SW 1271 (cell line): ENCODE results near the gene LSP1.
"Not testable (repeated sequence)": the region's sequence is repeated elsewhere in the genome, so short reads cannot be mapped to it uniquely, and the experiment has no call there.

Source experiments
- DNase-seq, 2 experiments: peaks; one replicate each; lab custom pipeline; 2025; lab: John Stamatoyannopoulos, UW

Gene LSP1

GRCh38 chr11:1864831-1865665, 12.2 kb downstream of the LSP1 start:
- DNase-seq: no peak

- no peak for DNase-seq
Measured at GRCh38 chr11:1866226-1866625, 13.3 kb downstream of the LSP1 start.

GRCh38 chr11:1866776-1867175, 13.9 kb downstream of the LSP1 start:
- DNase-seq: no peak

- no peak for DNase-seq
Measured at GRCh38 chr11:1867381-1867780, 14.5 kb downstream of the LSP1 start.

GRCh38 chr11:1868056-1868635, 15.3 kb downstream of the LSP1 start:
- DNase-seq: no peak

- DNase-seq: no peak
Measured at GRCh38 chr11:1868636-1869291, 15.9 kb downstream of the LSP1 start.

- no peak for DNase-seq
Measured at GRCh38 chr11:1869427-1870325, 16.8 kb downstream of the LSP1 start.

GRCh38 chr11:1870326-1870696, 17.4 kb downstream of the LSP1 start:
- DNase-seq: no peak

DNA sequence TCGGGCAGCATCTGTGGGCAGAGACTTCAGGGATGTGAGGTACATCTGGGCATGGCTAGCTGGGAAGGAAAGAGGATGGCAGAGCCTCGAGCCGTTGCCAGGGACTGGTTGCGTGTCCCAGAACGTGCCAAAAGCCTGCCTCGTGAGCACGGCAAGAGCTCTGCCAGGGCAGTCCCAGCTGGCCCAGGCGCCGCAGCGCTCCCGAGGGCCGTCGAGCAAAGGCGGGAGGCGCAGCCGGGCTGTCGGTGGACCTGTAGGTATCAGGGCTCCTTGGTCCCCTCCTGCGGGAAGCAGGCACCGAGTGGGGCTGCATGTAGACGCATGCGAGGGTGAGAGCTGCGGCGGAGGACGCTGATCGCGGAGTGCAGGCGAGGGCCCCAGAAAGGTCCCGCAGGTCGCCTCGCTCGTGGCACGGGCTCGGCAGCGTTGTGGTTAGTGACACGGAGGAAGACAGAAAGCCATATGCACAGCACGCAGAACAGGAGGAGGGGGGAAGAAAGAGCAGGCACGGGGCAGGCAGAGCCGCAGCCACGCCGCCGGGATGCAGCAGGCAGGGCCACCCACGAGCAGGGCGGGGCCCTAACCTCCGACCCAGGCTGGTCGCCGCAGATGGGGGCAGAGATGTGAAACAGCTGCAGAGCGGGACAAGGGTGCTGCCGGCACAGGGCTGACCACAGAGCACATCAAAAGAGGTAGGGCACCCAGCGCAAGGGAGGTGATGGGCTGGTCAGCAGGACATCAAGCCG, 18.0 kb downstream of the LSP1 start:
- DNase-seq: no peak

- DNase-seq: no peak
Measured at GRCh38 chr11:1871531-1871930, 18.6 kb downstream of the LSP1 start.

DNA sequence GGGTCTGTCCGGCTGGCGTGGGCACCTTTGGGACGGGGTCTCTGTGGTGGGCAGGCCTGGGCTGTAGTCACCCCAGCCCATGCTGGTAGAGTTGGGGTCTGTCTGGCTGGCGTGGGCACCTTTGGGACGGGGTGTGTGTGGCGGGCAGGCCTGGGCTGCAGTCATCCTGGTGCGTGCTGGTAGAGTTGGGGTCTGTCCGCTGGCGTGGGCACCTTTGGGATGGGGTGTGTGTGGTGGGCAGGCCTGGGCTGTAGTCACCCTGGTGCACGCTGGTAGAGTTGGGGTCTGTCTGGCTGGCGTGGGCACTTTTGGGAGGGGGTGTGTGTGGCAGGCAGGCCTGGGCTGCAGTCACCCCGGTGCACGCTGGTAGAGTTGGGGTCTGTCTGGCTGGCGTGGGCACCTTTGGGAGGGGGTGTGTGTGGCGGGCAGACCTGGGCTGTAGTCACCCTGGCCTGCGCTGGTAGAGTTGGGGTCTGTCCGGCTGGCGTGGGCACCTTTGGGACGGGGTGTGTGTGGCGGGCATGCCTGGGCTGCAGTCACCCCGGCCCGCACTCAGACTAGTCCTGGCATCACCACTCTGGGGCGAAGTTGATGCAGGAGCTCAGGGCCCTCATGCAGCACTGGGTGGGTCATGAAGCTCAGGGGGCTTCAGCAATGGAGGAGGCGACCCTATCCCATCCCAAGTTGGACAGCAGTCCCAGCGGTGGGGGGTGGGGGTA, 19.5 kb downstream of the LSP1 start:
- DNase-seq: no peak

DNA sequence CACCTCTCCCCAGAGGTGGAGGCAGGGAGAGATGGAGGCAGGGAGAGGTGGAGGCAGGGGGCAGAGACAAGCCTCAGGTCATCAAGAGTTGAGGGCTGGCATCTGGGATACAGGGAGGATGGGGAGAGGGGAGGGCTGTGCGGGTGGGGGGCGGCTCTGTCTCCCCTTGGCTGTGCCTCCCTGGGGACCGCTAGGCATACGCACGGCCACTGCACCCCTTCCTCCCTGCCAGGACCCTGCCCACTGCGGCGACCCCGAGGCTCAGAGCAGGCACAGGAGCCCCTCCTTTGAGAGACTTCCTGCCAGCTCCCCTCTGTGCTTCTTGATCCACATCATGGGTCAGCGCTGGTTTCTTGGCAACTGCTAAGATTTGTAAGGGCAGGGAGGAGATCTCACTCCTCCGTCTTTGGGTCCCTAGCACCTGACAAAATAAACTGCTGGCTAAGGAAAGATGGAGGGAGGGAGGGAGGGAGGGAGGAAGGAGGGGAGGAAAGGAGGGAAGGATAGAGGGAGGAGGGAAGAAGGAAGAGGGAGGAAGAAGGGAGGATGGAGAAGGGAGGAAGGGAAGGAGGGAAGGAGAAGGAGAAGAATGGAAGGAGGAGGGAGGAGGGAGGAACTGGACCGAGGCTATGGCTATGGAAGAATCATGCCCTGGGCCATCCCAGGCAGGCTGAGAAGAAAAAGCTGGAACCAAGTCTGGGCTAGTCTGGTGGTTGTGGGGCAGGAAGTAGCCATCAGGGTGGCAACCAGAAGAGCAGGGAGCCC, 20.3 kb downstream of the LSP1 start:
- peak in 1 of 2 experiments; percentile 7 for DNase-seq

DNA sequence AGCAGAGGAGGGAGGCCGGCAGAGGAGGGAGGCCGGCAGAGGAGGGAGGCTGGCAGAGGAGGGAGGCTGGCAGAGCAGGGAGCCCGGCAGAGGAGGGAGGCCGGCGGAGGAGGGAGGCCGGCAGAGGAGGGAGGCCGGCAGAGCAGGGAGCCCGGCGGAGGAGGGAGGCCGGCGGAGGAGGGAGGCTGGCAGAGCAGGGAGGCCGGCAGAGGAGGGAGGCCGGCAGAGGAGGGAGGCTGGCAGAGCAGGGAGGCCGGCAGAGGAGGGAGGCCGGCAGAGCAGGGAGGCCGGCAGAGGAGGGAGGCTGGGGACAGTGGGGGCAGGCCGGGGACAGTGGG, 20.9 kb downstream of the LSP1 start:
- DNase-seq: not testable (repeated sequence)

DNA sequence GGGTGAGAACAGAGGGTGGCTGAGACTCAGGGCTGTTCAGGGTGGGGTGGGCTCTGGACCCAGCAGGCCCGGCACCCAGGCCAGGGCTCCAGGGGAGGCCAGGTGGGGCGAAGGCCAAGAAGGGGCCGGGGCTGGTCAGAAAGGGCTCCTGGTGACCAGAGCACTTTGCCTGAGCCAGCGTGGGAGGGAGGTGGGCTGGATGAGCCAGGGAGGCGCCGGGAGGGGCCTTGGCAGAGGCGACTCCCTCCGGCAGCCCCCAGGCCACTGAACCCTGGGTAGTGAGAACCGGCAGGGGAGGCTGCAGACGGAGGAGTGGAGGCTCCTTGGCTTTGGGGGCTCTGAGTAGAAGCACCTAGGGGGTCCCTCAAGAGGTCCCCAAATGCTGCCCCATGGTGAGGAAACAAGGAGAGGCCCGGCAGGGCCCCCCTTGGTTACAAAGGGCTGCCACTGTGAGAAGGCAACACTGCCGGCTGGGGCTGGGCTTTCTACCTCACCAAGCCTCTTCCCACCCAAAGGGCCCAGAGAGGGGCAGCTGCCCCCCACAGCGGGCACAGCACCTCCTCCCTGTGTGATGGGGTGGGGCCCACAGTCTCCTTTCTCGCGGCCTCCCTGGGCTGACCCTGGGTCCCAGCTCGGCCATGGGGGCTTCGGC, 21.7 kb downstream of the LSP1 start:
- DNase-seq: not testable (repeated sequence)

DNA sequence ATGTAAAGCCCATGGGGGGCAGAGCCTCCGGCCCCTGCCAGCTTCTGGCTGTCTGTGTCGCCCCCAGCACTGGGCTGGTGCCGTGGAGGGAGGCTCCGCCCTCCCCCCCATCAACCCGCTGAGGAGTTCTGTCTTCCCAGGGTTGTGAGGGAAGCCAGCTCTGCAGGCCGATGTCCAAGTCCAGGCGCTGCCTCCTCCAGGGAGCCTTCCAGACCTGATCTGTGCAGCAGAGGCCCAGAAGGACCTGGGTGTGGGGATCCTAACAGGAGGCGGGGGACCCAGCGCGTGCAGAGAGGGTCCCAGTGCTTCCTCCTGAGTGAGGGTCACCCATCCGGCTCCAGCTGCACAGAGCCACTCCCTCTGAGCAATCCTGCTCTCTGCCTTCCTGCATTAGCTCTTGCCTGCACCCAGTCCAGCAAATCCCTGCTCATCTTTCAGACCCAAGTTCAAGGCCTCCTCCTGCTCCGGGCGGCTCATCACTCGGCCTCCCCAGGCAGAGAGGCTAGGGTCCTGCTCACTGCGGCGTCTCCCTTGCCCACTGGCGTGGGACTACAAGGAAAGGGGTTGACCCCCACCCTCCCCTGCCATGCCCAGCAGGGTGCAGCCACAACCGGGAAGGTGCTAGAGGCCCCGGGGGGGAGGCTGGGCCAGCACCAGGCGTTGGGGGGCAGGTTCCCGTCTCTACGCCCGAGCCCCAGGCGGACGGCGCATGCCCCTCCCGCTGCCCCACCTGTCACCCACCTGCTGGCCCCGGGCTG, 22.4 kb downstream of the LSP1 start:
- no peak for DNase-seq

DNA sequence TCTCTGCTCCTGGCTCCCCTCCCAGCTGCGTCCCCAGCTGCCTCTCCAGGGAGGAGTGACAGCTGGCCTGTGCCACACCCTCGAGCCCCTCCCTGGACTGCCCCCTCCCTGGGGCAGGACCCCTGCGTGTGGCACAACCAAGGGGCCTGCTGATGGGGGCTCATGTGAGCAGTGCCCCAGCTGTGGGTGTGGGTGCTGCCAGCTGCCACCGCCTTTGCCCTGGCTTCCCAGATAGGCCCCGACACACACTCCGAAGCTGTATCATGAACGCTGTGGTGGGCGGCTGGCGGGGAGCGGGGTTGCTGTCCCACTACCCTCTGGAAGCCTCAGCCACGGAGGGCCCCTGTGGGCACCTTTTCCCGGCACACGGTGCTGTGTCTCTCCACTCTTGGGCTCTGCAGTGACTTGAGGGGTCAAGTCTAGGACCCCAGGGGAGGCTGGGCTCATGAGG, 23.0 kb downstream of the LSP1 start:
- DNase-seq: not testable (repeated sequence)

GRCh38 chr11:1876361-1877063, 23.6 kb downstream of the LSP1 start:
- DNase-seq: no peak
